ENCODE measurements around the gene DENND1B. TPM values are rescaled to one million over a fixed set of nuclear protein-coding genes. Genes with fewer than 3 reads are reported as not detected.

Gene DENND1B
- polyA plus RNA-seq, 1 donor from 2014 or later, result 12.4 TPM

DNA sequence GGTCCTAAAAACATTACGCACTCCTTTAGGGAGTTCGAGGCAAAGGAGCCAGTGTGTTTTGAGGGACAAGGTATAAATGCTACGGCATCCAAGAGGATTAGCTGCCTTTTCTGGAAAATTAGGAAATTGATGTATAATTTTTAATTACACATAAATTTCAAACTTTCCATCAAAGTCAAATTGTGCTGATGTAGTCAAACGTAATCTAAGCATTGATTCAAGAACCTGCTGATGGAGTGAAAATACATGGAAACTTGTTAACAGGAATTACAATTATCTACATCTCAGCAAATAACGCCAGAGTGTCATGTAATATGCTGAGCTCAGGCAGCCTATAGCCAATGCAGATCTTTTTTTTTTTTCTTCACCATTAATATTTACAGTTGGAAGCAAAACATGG is 312.7 kb downstream of the DENND1B start:
- H3K4me2 ChIP-seq (ENCODE audit: low read length), result no peak overlapping the region
- no peak overlapping the region for H2AFZ ChIP-seq (ENCODE audit: low read depth, low read length)
- no peak overlapping the region for H3K9ac ChIP-seq (ENCODE audit: low read length)
- no peaks in the 10 kb centered on the region for H3K27me3 ChIP-seq (ENCODE audit: insufficient read depth, low read depth, low read length)
- no peaks in the 10 kb centered on the region for H4K20me1 ChIP-seq (ENCODE audit: insufficient read depth)
- H3K4me3 ChIP-seq (ENCODE audit: low read length), result no peak overlapping the region
- H3K79me2 ChIP-seq (replicated peaks; ENCODE audit: insufficient read depth, low read length), result no peaks in the 10 kb centered on the region
- TF ChIP-seq, protein P1, sequence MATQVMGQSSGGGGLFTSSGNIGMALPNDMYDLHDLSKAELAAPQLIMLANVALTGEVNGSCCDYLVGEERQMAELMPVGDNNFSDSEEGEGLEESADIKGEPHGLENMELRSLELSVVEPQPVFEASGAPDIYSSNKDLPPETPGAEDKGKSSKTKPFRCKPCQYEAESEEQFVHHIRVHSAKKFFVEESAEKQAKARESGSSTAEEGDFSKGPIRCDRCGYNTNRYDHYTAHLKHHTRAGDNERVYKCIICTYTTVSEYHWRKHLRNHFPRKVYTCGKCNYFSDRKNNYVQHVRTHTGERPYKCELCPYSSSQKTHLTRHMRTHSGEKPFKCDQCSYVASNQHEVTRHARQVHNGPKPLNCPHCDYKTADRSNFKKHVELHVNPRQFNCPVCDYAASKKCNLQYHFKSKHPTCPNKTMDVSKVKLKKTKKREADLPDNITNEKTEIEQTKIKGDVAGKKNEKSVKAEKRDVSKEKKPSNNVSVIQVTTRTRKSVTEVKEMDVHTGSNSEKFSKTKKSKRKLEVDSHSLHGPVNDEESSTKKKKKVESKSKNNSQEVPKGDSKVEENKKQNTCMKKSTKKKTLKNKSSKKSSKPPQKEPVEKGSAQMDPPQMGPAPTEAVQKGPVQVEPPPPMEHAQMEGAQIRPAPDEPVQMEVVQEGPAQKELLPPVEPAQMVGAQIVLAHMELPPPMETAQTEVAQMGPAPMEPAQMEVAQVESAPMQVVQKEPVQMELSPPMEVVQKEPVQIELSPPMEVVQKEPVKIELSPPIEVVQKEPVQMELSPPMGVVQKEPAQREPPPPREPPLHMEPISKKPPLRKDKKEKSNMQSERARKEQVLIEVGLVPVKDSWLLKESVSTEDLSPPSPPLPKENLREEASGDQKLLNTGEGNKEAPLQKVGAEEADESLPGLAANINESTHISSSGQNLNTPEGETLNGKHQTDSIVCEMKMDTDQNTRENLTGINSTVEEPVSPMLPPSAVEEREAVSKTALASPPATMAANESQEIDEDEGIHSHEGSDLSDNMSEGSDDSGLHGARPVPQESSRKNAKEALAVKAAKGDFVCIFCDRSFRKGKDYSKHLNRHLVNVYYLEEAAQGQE (IDR thresholded peaks at IDR 0.05; ENCODE audit: borderline replicate concordance), result no peak
- TF ChIP-seq TAF1 (IDR thresholded peaks at IDR 0.05; ENCODE audit: low read depth) (no peak), SMC3 (conservative IDR thresholded peaks at IDR 0.05; ENCODE audit: poor library complexity) (no peak), EZH2 (IDR thresholded peaks at IDR 0.05; ENCODE audit: borderline replicate concordance, insufficient read depth, low read length, poor library complexity, severe bottlenecking) (no peak), RAD21 (conservative IDR thresholded peaks at IDR 0.05) (no peak), MXI1 (conservative IDR thresholded peaks at IDR 0.05; ENCODE audit: poor library complexity, severe bottlenecking) (no peak), POLR2AphosphoS5 (IDR thresholded peaks at IDR 0.05) (no peak)
- TF ChIP-seq, protein P2, sequence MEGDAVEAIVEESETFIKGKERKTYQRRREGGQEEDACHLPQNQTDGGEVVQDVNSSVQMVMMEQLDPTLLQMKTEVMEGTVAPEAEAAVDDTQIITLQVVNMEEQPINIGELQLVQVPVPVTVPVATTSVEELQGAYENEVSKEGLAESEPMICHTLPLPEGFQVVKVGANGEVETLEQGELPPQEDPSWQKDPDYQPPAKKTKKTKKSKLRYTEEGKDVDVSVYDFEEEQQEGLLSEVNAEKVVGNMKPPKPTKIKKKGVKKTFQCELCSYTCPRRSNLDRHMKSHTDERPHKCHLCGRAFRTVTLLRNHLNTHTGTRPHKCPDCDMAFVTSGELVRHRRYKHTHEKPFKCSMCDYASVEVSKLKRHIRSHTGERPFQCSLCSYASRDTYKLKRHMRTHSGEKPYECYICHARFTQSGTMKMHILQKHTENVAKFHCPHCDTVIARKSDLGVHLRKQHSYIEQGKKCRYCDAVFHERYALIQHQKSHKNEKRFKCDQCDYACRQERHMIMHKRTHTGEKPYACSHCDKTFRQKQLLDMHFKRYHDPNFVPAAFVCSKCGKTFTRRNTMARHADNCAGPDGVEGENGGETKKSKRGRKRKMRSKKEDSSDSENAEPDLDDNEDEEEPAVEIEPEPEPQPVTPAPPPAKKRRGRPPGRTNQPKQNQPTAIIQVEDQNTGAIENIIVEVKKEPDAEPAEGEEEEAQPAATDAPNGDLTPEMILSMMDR (IDR thresholded peaks at IDR 0.05; ENCODE audit: poor library complexity, severe bottlenecking), result no peak
- no peak overlapping the region for H3K27ac ChIP-seq (ENCODE audit: low read length)
- no peaks in the 10 kb centered on the region for H3K36me3 ChIP-seq (ENCODE audit: insufficient read depth, low read length)
- no peaks in the 10 kb centered on the region for H3K9me3 ChIP-seq (ENCODE audit: low read length)
- H3F3A ChIP-seq (ENCODE audit: insufficient read depth, low read length, poor library complexity, severe bottlenecking), result no peaks in the 10 kb centered on the region
- H3K9me2 ChIP-seq (ENCODE audit: insufficient read depth, low read length), result no peaks in the 10 kb centered on the region

Small RNA genes lying within 50 kb of the gene (small RNA-seq; reads per million reads assigned to genes)
- gene RF00019, result 0 to 1.2 (median 0) reads per million in 3 experiments

Other genes with a start within 250 kb of the DENND1B start
- 1.1 and 2.6 TPM in 2 replicates for gene C1orf53, start 127.2 kb upstream of the DENND1B start, polyA plus RNA-seq
- gene LHX9, start 141.9 kb upstream of the DENND1B start, polyA plus RNA-seq, result 0.37 and 1.3 TPM in 2 replicates

Data from neural cell (in vitro differentiated cells).